Esophagus squamous epithelium (tissue), 4 donors: ENCODE data around the gene TTLL3.

Experiments
- CTCF ChIP-seq, 6 experiments: fragments of 450-650 bp in 4 of 6; fragments of 200-600 bp in 2 of 6; sonication (generic) in 2 of 6; IDR thresholded peaks; one replicate each; pipeline ENCODE4 v1.5.1; 2016 to 2019; ENCODE audit warnings: antibody characterized with exemption in 6 of 6, mild to moderate bottlenecking in 4 of 6, moderate library complexity in 4 of 6
- POLR2A ChIP-seq, 4 donors: fragments of 450-650 bp; IDR thresholded peaks; one replicate each; pipeline ENCODE4 v1.6.1; 2017; ENCODE audit warnings: antibody characterized with exemption in 4 of 4, mild to moderate bottlenecking in 4 of 4, moderate library complexity in 3 of 4

GRCh38 chr3:9883706-9884554, 73.9 kb downstream of the TTLL3 start:
- TF ChIP-seq CTCF (IDR thresholded peaks at IDR 0.05) (no peak), POLR2A (IDR thresholded peaks at IDR 0.05) (no peak)
